Stimulated activated CD4-positive, alpha-beta T cell treated with anti-CD3 and anti-CD28 coated beads, Interleukin-15, amount 100 ng/mL, for 1 hour (primary cell): ENCODE data around the gene STEAP2.
A peak's percentile ranks its signal among the peaks of the same experiment; 100 is the strongest.
"Not testable (repeated sequence)": the region's sequence is repeated elsewhere in the genome, so short reads cannot be mapped to it uniquely, and the experiment has no call there.

ENCODE experiments used
- DNase-seq, 2 donors: peaks; one replicate each; pipeline ENCODE4 v3.0.0-alpha.2; 2020; ENCODE audit warnings: low read depth in 1 of 2, low spot score in 1 of 2

The STEAP2 gene

GRCh38 chr7:90232430-90232829, 20.9 kb downstream of the STEAP2 start:
- DNase-seq: no peak

DNA sequence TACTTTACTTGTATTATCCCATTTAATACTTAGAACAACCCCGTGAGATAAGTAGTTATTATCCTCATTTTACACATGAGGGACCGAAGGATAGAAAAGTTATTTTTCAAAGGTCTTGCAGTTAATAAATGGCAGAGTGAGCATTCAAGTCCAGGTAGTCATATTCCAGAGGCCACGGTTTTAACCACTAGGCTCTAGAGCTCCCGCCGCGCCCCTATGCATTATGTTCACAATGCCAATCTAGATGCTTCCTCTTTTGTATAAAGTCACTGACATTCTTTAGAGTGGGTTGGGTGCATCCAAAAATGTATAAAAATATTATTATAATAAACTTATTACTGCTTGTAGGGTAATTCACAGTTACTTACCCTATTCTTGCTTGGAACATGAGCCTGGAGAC, 22.0 kb downstream of the STEAP2 start:
- DNase-seq: no peak

DNA sequence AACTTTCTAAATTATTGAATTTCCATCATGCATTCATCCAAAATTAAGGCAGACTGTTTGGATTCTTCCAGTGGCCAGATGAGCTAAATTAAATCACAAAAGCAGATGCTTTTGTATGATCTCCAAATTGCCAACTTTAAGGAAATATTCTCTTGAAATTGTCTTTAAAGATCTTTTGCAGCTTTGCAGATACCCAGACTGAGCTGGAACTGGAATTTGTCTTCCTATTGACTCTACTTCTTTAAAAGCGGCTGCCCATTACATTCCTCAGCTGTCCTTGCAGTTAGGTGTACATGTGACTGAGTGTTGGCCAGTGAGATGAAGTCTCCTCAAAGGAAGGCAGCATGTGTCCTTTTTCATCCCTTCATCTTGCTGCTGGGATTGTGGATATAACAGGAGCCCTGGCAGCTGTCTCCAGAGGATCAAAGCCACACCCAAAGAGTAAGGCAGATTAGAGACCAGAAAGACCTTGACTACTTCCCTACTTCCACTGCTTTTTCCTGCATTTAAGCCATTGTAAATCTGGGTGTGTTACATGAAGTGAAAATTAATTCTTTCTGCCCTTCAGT, 25.3 kb downstream of the STEAP2 start:
- no peak for DNase-seq

- no peak for DNase-seq
These were observed 26.5 kb downstream of the STEAP2 start for GRCh38 chr7:90238022-90238421.

DNA sequence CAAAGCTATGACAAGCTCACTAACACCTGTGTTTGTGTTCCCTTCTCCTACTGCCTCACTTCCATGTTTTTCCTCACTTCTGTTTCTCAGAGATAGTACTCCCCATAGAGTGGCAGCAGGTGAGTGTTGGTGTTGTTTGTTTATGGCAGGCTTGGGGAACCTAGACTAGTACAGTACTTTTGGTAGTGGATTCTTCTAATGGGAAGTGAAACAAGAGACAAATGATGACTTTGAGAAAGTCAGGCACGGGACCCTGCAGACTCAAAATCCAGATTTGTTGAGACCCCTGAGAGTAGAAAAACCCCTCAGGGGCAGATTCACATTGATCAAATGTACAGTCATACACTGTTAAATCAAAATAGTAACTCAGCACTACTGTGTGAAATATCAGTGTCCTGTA, 27.0 kb downstream of the STEAP2 start:
- no peak for DNase-seq

GRCh38 chr7:90239050-90239449, 27.5 kb downstream of the STEAP2 start:
- no peak for DNase-seq

DNA sequence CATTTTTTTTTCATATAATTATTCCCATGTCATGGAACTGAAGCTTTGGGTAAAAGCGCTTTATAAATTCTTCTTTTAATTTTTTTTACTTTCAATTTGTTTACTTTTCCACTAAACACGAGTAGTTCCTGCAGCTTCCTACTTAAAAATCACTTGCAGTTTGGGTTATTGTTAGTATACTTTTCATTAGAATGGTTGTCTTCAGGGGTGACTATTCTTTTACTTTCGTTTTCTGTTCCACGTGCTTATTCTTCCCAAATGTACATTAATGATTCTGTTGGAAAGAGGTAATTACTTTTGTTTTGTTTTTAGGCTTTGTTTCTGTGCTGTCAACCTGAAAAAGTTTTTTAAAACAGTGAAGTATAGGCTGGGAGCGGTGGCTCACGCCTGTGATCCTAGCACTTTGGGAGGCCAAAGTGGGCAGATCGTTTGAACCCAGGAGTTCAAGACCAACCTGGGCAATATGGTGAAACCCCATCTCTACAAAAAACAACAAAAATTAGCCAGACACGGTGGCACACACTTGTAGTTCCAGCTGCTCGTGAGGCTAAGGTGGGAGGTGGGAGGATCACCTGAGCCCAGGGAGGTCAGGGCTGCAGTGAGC, 28.2 kb downstream of the STEAP2 start:
- no peak for DNase-seq

GRCh38 chr7:90242369-90243168, 31.0 kb downstream of the STEAP2 start:
- DNase-seq: no peak

GRCh38 chr7:90243556-90243955, 32.0 kb downstream of the STEAP2 start:
- no peak for DNase-seq

GRCh38 chr7:90244565-90244908, 33.0 kb downstream of the STEAP2 start:
- DNase-seq: no peak

GRCh38 chr7:90244909-90245851, 33.6 kb downstream of the STEAP2 start, which contains the start of gene CFAP69:
Gene CFAP69 (plus strand): TSS chr7:90245174. CDS start chr7:90245425, 251 bp downstream.
- peak; percentile 71 to 81 for DNase-seq

DNA sequence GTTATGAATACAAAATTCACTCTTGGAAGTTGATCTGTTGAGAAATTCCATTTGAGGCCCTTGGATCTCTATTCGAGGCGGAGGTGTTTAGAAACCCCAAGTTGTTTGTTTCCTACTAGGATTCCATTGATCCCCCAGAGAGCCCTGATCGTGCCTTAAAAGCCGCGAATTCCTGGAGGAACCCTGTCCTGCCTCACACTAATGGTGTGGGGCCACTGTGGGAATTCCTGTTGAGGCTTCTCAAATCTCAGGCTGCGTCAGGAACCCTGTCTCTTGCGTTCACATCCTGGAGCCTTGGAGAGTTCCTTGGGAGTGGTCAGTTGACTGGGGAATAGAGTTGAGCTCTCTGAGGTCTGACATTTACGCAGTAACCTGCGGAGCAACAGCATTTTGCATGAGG, 34.6 kb downstream of the STEAP2 start:
- DNase-seq: no peak

GRCh38 chr7:90248706-90249105, 37.2 kb downstream of the STEAP2 start:
- no peak for DNase-seq

DNA sequence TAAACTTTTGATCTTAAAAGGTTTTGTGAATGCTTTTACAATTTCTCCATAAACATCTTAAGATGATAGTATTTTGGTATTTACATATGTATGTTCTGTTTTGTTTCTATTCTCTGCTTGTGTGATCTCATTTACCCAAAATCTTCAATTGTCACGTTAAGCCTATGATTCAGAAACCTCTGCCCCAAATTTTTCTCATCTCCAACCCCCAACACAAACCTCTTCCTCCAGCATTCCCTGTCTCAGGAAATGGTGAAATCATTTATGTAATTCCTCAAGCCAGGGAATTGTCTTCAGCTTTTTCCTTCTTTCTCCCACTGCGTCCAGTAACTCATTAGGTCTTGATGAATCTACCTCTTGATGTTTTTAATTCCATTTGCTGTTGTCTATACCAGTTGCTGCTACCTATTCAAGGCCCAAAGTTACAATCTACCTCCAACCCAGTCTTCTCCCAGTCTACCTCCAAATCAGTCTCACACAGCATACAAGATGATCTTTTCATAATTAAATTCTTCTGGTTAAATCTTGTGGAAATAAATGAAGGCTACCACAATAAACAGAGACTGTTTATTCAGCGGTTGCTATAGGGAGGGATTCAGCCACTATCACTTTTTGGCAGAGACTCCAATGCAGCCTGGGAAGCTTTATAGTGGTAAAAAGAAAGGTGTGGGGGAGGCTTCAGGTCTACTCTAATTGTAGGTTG, 39.2 kb downstream of the STEAP2 start:
- DNase-seq: no peak

DNA sequence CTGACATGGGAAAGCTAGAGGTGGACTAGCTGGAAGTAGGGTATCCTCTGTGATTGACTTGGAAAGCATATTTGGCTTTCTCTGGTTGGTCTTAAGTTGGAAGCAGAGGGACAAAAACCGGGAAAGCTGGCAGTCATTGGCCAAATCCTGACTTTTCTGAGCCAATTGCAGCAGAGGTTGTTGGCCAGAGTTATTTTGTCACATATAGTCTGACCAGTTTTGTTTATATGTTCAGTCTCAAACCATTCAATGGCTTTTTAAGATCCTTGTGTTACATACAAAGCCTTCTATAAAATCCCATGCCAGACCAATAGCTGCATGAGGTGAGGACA, 39.7 kb downstream of the STEAP2 start:
- no peak for DNase-seq

DNA sequence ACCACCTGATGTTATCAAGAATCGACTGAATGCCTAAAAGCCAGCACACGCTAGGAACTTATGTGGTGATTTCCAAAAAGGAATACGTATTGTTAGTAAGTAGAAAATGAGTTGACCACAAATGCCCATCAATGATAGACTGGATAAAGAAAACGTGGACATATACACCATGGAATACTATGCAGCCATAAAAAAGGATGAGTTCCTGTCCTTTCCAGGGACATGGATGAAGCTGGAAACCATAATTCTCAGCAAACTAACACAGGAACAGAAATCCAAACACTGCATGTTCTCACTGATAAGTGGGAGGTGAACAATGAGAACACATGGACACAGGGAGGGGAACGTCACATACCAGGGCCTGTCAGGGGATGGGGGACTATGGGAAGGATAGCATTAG, 44.5 kb downstream of the STEAP2 start:
- not testable (repeated sequence) for DNase-seq

DNA sequence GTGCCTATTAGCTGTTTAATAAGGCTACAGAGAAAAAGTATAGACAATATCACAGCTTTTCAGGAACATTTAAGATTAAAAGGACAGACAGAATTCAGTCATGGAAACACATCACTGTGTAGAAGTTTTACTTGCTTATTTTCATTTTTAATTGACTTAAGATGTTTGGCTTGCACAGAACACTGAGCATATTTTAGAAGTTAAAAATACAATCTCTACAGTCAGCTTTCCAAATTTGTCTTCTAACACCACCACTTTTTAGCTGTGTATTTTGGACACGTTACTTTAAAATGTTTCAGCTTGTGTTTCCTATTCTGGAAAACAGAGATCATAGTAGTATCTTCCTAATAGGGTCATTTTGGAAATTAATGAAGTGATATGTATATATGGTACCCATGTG, 45.2 kb downstream of the STEAP2 start:
- no peak for DNase-seq

- no peak for DNase-seq
These were observed 49.9 kb downstream of the STEAP2 start for GRCh38 chr7:90261441-90261840.

GRCh38 chr7:90262438-90262837, 50.9 kb downstream of the STEAP2 start:
- no peak for DNase-seq

DNA sequence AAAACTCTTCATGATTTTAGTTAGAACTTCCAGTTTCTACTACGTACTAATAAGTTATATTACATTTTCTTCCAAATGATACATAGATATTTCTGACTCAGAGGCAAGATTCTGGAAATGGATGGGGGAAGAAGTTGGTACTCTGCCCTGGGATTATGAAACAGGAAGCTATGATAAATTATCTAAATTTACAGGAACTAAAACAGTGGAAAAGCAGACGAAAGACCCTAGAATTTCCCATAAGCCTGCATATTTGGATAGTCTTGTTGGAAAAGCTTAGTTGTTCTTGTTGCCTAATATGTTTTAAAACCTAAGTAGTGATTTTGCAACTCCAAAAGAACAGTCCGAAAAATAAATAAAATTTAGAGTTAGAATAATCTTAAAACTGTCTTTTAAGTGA, 55.3 kb downstream of the STEAP2 start:
- no peak for DNase-seq

- no peak for DNase-seq
These were observed 55.8 kb downstream of the STEAP2 start for GRCh38 chr7:90267263-90267858.
